Esophagus muscularis mucosa (tissue), 4 donors: ENCODE measurements around the gene RICTOR. TPM values are rescaled to one million over a fixed set of nuclear protein-coding genes. Genes with fewer than 3 reads are reported as not detected.

ENCODE experiments used
- DNase-seq: peaks from one replicate; pipeline ENCODE4 v3.0.0-alpha.2; 2017; ENCODE audit errors: extremely low spot score
- H3K27ac ChIP-seq, 4 donors: fragments of 200-600 bp; sonication (generic); replicated peaks in 1 of 4; 1 replicate in 3 of 4; 2 replicates in 1 of 4; pipeline ENCODE4 v1.5.1; 2016 to 2019; ENCODE audit warnings: mild to moderate bottlenecking in 1 of 4
- H3K27me3 ChIP-seq, 4 donors: fragments of 200-600 bp; sonication (generic); one replicate each; pipeline versions ENCODE4 v1.5.1 to v1.6.0; 2016 to 2019
- H3K36me3 ChIP-seq, 4 donors: fragments of 200-600 bp; sonication (generic); one replicate each; pipeline ENCODE4 v1.5.1; 2016 to 2019
- H3K4me1 ChIP-seq, 4 donors: fragments of 200-600 bp; sonication (generic); one replicate each; pipeline ENCODE4 v1.5.1; 2016 to 2019
- H3K4me3 ChIP-seq, 4 donors: fragments of 200-600 bp; sonication (generic); 1 replicate in 2 of 4; 2 replicates in 2 of 4; pipeline ENCODE4 v1.5.1; 2016 to 2019; ENCODE audit warnings: mild to moderate bottlenecking in 4 of 4, moderate library complexity in 1 of 4
- H3K9me3 ChIP-seq, 4 donors: fragments of 200-600 bp; sonication (generic); 1 replicate in 3 of 4; 2 replicates in 1 of 4; pipeline ENCODE4 v1.5.1; 2016 to 2019
- CTCF ChIP-seq, 3 experiments: fragments of 200-600 bp in 2 of 3; fragments of 450-650 bp in 1 of 3; sonication (generic) in 2 of 3; IDR thresholded peaks; one replicate each; pipeline ENCODE4 v1.5.1; 2017 to 2019; ENCODE audit warnings: antibody characterized with exemption in 3 of 3, mild to moderate bottlenecking in 2 of 3, moderate library complexity in 1 of 3
- EP300 ChIP-seq: sonication (generic); formaldehyde crosslinking; IDR thresholded peaks from one replicate; pipeline ENCODE4 v1.6.1; 2017; ENCODE audit warnings: antibody characterized with exemption
- POLR2A ChIP-seq: fragments of 450-650 bp; IDR thresholded peaks from one replicate; pipeline ENCODE4 v1.6.1; 2017; ENCODE audit warnings: antibody characterized with exemption, moderate library complexity, mild to moderate bottlenecking, low read depth
- POLR2AphosphoS5 ChIP-seq, 2 donors: sonication (generic); formaldehyde crosslinking; IDR thresholded peaks; one replicate each; pipeline ENCODE4 v1.6.1; 2017; ENCODE audit warnings: antibody characterized with exemption in 2 of 2
- WGBS: methylation state at CpG from one replicate; pipeline ENCODE4 v1.1.5; 2018; 5-methylcytosine and 5-hydroxymethylcytosine counted together
- intact Hi-C: fragments of 100-400 bp; cut with DNase I; formaldehyde crosslinking; loops from one replicate; pipeline ENCODE4 v1.15.1; 2023
- total RNA-seq, 4 donors: library from RNA; depleted of rRNA; stranded (reverse); fragments of >200 nt; gene quantifications; one replicate each; pipeline versions ENCODE4 v1.1.0 to v1.2.1, GENCODE V29; 2016

The RICTOR gene
- total RNA-seq, 4 donors from 2014 or later, result 22.5 to 34.1 (median 26.1) TPM

GRCh38 chr5:39022151-39022550 lies 52.0 kb downstream of the RICTOR start:
- no peak overlapping the region for H3K27ac ChIP-seq
- intact Hi-C loops, result no loop called here
- WGBS, result 94% methylated on average over 4 of the region's 4 CpGs

GRCh38 chr5:39021413-39021812 lies 52.8 kb downstream of the RICTOR start:
- intact Hi-C loops, result no loop called here
- WGBS, result 40% methylated on average over 1 of the region's 1 CpG

More at GRCh38 chr5:39022151-39022550, 52.0 kb downstream of the RICTOR start:
- H3K4me3 ChIP-seq, result no peak overlapping the region
- no peaks in the 10 kb centered on the region for H3K9me3 ChIP-seq
- TF ChIP-seq POLR2A (no peak), EP300 (no peak), CTCF (IDR thresholded peaks at IDR 0.05) (no peak), POLR2AphosphoS5 (IDR thresholded peaks at IDR 0.05) (no peak)
- peaks cover 0 to 18% (median 4%) of the 10 kb centered on the region in 4 donors for H3K36me3 ChIP-seq
- H3K27me3 ChIP-seq, result no peaks in the 10 kb centered on the region
- peaks cover 28 to 46% (median 36%) of the 10 kb centered on the region in 4 donors for H3K4me1 ChIP-seq
- no peak for DNase-seq

GRCh38 chr5:39020458-39020857 lies 53.7 kb downstream of the RICTOR start:
- H3K27me3 ChIP-seq, result no peaks in the 10 kb centered on the region
- no peak overlapping the region for H3K27ac ChIP-seq
- H3K4me1 ChIP-seq, result peaks cover 43 to 56% (median 46%) of the 10 kb centered on the region in 4 donors
- TF ChIP-seq EP300, result no peak
- no peak for TF ChIP-seq POLR2AphosphoS5 (IDR thresholded peaks at IDR 0.05)
- no peak for TF ChIP-seq POLR2A
- TF ChIP-seq CTCF (IDR thresholded peaks at IDR 0.05), result no peak
- DNase-seq, result no peak
- intact Hi-C loops, result no loop called here
- no peak overlapping the region for H3K4me3 ChIP-seq
- no peaks in the 10 kb centered on the region for H3K9me3 ChIP-seq
- peaks cover 0 to 18% (median 4%) of the 10 kb centered on the region in 4 donors for H3K36me3 ChIP-seq
- 89% methylated on average over 3 of the region's 3 CpGs for WGBS

More at GRCh38 chr5:39021413-39021812, 52.8 kb downstream of the RICTOR start:
- H3K4me3 ChIP-seq, result no peak overlapping the region
- no peaks in the 10 kb centered on the region for H3K27me3 ChIP-seq
- TF ChIP-seq POLR2AphosphoS5 (IDR thresholded peaks at IDR 0.05) (no peak), POLR2A (no peak), EP300 (no peak), CTCF (IDR thresholded peaks at IDR 0.05) (no peak)
- DNase-seq, result no peak
- H3K4me1 ChIP-seq, result peaks cover 34 to 49% (median 38%) of the 10 kb centered on the region in 4 donors
- H3K9me3 ChIP-seq, result no peaks in the 10 kb centered on the region
- H3K27ac ChIP-seq, result no peak overlapping the region
- peaks cover 0 to 18% (median 4%) of the 10 kb centered on the region in 4 donors for H3K36me3 ChIP-seq

- Histone ChIP-seq H3K4me1 (peaks cover 45 to 50% (median 49%) of the 10 kb centered on the region in 4 donors), H3K4me3 (no peak overlapping the region), H3K27ac (no peak overlapping the region), H3K27me3 (no peaks in the 10 kb centered on the region), H3K36me3 (peaks cover 0 to 18% (median 4%) of the 10 kb centered on the region in 4 donors), H3K9me3 (no peaks in the 10 kb centered on the region)
- 96% methylated on average over 4 of the region's 4 CpGs for WGBS
- DNase-seq, result no peak
- TF ChIP-seq POLR2AphosphoS5 (IDR thresholded peaks at IDR 0.05), result no peak
- TF ChIP-seq POLR2A, result no peak
- no peak for TF ChIP-seq EP300
- no peak for TF ChIP-seq CTCF (IDR thresholded peaks at IDR 0.05)
- intact Hi-C loops, result no loop called here
These were observed 54.9 kb downstream of the RICTOR start for GRCh38 chr5:39019254-39019653.

GRCh38 chr5:39017504-39017903 lies 56.7 kb downstream of the RICTOR start:
- Histone ChIP-seq H3K27me3 (no peaks in the 10 kb centered on the region), H3K9me3 (no peaks in the 10 kb centered on the region), H3K27ac (no peak overlapping the region), H3K4me3 (no peak overlapping the region), H3K36me3 (peaks cover 0 to 18% (median 4%) of the 10 kb centered on the region in 4 donors), H3K4me1 (peaks cover 35 to 41% (median 40%) of the 10 kb centered on the region in 4 donors)
- 91% methylated on average over 2 of the region's 2 CpGs for WGBS
- TF ChIP-seq CTCF (IDR thresholded peaks at IDR 0.05), result no peak
- no peak for TF ChIP-seq POLR2AphosphoS5 (IDR thresholded peaks at IDR 0.05)
- no peak for TF ChIP-seq EP300
- no peak for TF ChIP-seq POLR2A
- intact Hi-C loops, result no loop called here
- DNase-seq, result no peak
